Breast epithelium (tissue), 3 donors: ENCODE results near the gene ARSA.
"Not testable (repeated sequence)": the region's sequence is repeated elsewhere in the genome, so short reads cannot be mapped to it uniquely, and the experiment has no call there.

Source experiments
- POLR2A ChIP-seq: fragments of 450-650 bp; IDR thresholded peaks from one replicate; pipeline ENCODE4 v1.6.1; 2016; ENCODE audit warnings: antibody characterized with exemption, mild to moderate bottlenecking, moderate library complexity
- TF ChIP-seq, protein P1 (sequence below), 3 donors: fragments of 450-650 bp; IDR thresholded peaks; one replicate each; pipeline ENCODE4 v1.5.1; 2016 to 2017; ENCODE audit warnings: antibody characterized with exemption in 3 of 3, mild to moderate bottlenecking in 3 of 3, moderate library complexity in 3 of 3

DNA sequence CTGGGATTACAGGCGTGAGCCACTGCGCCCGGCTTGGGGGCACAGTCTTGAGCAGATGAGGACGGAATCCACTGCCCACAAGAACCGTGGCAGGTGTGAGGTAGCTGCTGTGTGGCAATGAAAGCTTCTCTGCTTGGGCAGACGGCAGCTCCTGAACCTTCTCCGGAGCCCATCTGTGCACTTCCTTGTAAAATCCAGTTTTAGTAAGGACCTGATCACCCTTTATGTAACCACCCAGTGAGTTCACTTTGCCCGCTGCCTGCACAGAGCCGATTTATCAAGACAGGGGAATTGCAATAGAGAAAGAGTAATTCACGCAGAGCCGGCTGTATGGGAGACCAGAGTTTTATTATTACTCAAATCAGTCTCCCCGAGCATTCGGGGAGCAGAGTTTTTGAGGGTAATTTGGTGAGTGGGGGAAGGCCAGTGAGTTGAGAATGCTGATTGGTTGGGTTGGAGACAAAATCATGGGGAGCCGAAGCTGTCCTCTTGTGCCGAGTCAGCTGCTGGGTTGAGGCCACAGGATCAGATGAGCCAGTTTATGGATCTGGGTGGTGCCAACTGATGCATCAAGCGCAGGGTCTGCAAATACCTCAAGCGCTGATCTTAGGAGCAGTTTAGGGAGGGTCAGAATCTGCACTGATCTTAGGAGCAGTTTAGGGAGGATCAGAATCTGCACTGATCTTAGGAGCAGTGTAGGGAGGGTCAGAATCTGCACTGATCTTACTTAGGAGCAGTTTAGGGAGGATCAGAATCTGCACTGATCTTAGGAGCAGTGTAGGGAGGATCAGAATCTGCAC lies 15.3 kb upstream of the ARSA start:
- TF ChIP-seq, protein P1, sequence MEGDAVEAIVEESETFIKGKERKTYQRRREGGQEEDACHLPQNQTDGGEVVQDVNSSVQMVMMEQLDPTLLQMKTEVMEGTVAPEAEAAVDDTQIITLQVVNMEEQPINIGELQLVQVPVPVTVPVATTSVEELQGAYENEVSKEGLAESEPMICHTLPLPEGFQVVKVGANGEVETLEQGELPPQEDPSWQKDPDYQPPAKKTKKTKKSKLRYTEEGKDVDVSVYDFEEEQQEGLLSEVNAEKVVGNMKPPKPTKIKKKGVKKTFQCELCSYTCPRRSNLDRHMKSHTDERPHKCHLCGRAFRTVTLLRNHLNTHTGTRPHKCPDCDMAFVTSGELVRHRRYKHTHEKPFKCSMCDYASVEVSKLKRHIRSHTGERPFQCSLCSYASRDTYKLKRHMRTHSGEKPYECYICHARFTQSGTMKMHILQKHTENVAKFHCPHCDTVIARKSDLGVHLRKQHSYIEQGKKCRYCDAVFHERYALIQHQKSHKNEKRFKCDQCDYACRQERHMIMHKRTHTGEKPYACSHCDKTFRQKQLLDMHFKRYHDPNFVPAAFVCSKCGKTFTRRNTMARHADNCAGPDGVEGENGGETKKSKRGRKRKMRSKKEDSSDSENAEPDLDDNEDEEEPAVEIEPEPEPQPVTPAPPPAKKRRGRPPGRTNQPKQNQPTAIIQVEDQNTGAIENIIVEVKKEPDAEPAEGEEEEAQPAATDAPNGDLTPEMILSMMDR (IDR thresholded peaks at IDR 0.05) = not testable (repeated sequence)
- not testable (repeated sequence) for TF ChIP-seq POLR2A
